GM12878 (cell line): Measurements from ENCODE around the gene MRPS18B. TPM values are rescaled to one million over a fixed set of nuclear protein-coding genes. Genes with fewer than 3 reads are reported as not detected.
A peak's percentile ranks its signal among the peaks of the same experiment; 100 is the strongest.

ENCODE experiments used
- BCL11A ChIP-seq: IDR thresholded peaks from 2 replicates; pipeline ENCODE4 v1.6.1; 2011; ENCODE audit warnings: low read depth, low read length
- BRCA1 ChIP-seq: IDR thresholded peaks from 2 replicates; pipeline ENCODE4 v1.6.1; 2011; ENCODE audit warnings: low read depth, low read length, improper control_type of control experiment
- FOS ChIP-seq: IDR thresholded peaks from 3 replicates; pipeline ENCODE4 v1.6.1; 2011; ENCODE audit warnings: borderline replicate concordance; ENCODE audit not compliant: insufficient read length; ENCODE audit errors: extremely low read depth
- FOXM1 ChIP-seq: IDR thresholded peaks from 2 replicates; pipeline ENCODE4 v1.6.1; 2012; ENCODE audit warnings: low read depth, mild to moderate bottlenecking, inconsistent platforms, low read length, moderate library complexity
- GABPA ChIP-seq: IDR thresholded peaks from 2 replicates; pipeline ENCODE4 v1.6.1; 2014; ENCODE audit warnings: antibody characterized with exemption, low read depth, mild to moderate bottlenecking, inconsistent platforms
- MYC ChIP-seq: IDR thresholded peaks from 2 replicates; pipeline ENCODE4 v1.6.1; 2011; ENCODE audit warnings: mild to moderate bottlenecking, low read length, moderate library complexity, inconsistent platforms; ENCODE audit not compliant: insufficient read depth, insufficient replicate concordance, insufficient read length, severe bottlenecking
- NBN ChIP-seq: fragments of 450-650 bp; IDR thresholded peaks from 2 replicates; pipeline ENCODE4 v1.6.1; 2016
- NFXL1 ChIP-seq: fragments of 450-650 bp; IDR thresholded peaks from 2 replicates; pipeline ENCODE4 v1.6.1; 2017; ENCODE audit warnings: antibody characterized with exemption, mild to moderate bottlenecking, borderline replicate concordance
- NR2F1 ChIP-seq: fragments of 450-650 bp; conservative IDR thresholded peaks from 2 replicates; pipeline ENCODE4 v1.6.1; 2017; ENCODE audit warnings: mild to moderate bottlenecking
- POLR2A ChIP-seq: IDR thresholded peaks from 2 replicates; pipeline ENCODE4 v1.6.1; 2011; ENCODE audit warnings: low read depth, mild to moderate bottlenecking, low read length
- POLR2AphosphoS5 ChIP-seq: IDR thresholded peaks from 2 replicates; pipeline ENCODE4 v1.6.1; 2011; ENCODE audit warnings: mild to moderate bottlenecking, low read length, inconsistent platforms
- POU2F2 ChIP-seq: IDR thresholded peaks from 3 replicates; pipeline ENCODE4 v1.6.1; 2011; ENCODE audit warnings: low read depth, mild to moderate bottlenecking, low read length, borderline replicate concordance
- RAD51 ChIP-seq: fragments of 450-650 bp; IDR thresholded peaks from 2 replicates; pipeline ENCODE4 v1.6.1; 2016; ENCODE audit warnings: moderate library complexity, mild to moderate bottlenecking, inconsistent platforms
- TAF1 ChIP-seq: IDR thresholded peaks from 2 replicates; pipeline ENCODE4 v1.6.1; 2011; ENCODE audit warnings: mild to moderate bottlenecking, low read depth, low read length, borderline replicate concordance
- TCF3 ChIP-seq: IDR thresholded peaks from 2 replicates; pipeline ENCODE4 v1.6.1; 2012; ENCODE audit warnings: low read depth, mild to moderate bottlenecking, low read length, borderline replicate concordance; ENCODE audit not compliant: insufficient read depth
- ZNF207 ChIP-seq: fragments of 450-650 bp; IDR thresholded peaks from 2 replicates; pipeline ENCODE4 v1.6.1; 2014; ENCODE audit warnings: antibody characterized with exemption, mild to moderate bottlenecking, borderline replicate concordance
- ZNF24 ChIP-seq: fragments of 450-650 bp; IDR thresholded peaks from 2 replicates; pipeline ENCODE4 v1.6.1; 2017; ENCODE audit warnings: antibody characterized with exemption, mild to moderate bottlenecking
- ZNF687 ChIP-seq: fragments of 450-650 bp; IDR thresholded peaks from 2 replicates; pipeline ENCODE4 v1.6.1; 2017; ENCODE audit warnings: mild to moderate bottlenecking, moderate library complexity
- ZZZ3 ChIP-seq: IDR thresholded peaks from 2 replicates; pipeline ENCODE4 v1.6.1; 2011; ENCODE audit warnings: low read depth; ENCODE audit not compliant: control insufficient read depth, insufficient read length
- polyA plus RNA-seq, 11 experiments: library from polyadenylated mRNA; depleted of rRNA in 4 of 11; unstranded in 6 of 11; stranded (reverse) in 5 of 11; fragments of >200 nt; fragmentation: Nextera tagmentation in 4 of 11; fragmentation: Illumina TruSeq in 1 of 11; extraction: Ambion mirVana in 4 of 11; extraction: Trizol in 1 of 11; gene quantifications; 1 replicate in 1 of 11; 2 replicates in 10 of 11; pipeline versions ENCODE4 v1.2.1 to v1.2.3, GENCODE V29; 2011 to 2016; ENCODE audit warnings: inconsistent platforms in 2 of 11, missing spikeins in 2 of 11, low read depth in 1 of 11
- total RNA-seq, 4 experiments: library from RNA; depleted of rRNA in 3 of 4; stranded (reverse); fragments of >200 nt in 3 of 4; fragmentation: Illumina TruSeq in 1 of 4; extraction: Trizol in 1 of 4; gene quantifications; 2 replicates each; pipeline versions ENCODE4 v1.2.1 to v1.2.3, GENCODE V29; 2013 to 2021
- TF ChIP-seq, protein P1 (sequence below): fragments of 450-650 bp; formaldehyde crosslinking; IDR thresholded peaks from 2 replicates; pipeline ENCODE4 v1.4.0; 2020; ENCODE audit warnings: mild to moderate bottlenecking, moderate library complexity
- TF ChIP-seq, protein P2 (sequence below): fragments of 450-650 bp; IDR thresholded peaks from 2 replicates; pipeline ENCODE4 v1.6.1; 2016; ENCODE audit warnings: mild to moderate bottlenecking

The MRPS18B gene
- total and polyA plus RNA-seq, 10 of the 15 experiments (the other 5 are each of a cell fraction or from before 2014, with no cell fraction given), result 80.9 to 259 (median 140) TPM

DNA sequence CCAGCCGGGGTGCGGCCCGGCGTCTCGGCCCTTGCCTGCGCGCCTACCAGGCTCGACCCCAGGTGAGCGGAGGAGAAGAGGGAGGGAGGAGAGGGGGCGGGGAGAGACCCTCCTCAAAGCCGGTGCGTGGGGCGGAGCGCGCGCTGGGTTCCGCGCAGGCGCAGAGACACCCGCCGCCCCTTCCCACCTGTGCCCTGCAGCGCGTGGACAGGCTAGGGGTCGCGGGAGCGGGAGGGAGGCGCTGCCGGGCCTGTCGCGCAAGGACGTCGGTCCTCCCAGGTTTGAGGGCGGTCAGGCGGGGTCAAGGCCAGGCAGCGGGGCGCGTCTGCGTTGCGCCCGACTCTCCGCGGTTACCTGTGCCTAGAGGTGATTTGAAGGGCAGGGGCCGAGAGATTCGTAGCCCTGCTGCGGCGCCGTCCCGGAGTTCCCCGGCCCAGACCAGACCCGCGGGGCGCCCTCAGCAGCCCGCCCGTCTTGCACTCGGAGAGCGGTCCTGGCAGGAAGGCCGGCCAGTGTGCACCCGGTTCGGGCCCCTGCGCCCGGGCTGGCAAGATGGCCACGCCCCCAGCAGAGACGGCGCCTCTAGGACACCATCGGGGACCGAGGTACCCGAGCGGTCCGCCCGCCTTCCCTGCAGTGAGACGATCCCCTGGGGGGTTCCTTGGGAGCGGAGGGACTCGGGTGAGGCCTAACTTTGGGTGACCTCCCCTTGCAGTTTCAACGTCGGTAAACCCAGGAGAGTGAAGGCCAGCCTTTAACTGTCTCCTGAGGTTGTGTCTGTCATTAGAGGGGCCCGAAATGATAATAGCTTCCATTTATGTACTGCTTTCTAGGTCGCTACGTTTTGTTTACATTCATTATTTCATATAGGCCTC is 29.8 kb downstream of the MRPS18B start (continued):
- TF ChIP-seq, protein P1, sequence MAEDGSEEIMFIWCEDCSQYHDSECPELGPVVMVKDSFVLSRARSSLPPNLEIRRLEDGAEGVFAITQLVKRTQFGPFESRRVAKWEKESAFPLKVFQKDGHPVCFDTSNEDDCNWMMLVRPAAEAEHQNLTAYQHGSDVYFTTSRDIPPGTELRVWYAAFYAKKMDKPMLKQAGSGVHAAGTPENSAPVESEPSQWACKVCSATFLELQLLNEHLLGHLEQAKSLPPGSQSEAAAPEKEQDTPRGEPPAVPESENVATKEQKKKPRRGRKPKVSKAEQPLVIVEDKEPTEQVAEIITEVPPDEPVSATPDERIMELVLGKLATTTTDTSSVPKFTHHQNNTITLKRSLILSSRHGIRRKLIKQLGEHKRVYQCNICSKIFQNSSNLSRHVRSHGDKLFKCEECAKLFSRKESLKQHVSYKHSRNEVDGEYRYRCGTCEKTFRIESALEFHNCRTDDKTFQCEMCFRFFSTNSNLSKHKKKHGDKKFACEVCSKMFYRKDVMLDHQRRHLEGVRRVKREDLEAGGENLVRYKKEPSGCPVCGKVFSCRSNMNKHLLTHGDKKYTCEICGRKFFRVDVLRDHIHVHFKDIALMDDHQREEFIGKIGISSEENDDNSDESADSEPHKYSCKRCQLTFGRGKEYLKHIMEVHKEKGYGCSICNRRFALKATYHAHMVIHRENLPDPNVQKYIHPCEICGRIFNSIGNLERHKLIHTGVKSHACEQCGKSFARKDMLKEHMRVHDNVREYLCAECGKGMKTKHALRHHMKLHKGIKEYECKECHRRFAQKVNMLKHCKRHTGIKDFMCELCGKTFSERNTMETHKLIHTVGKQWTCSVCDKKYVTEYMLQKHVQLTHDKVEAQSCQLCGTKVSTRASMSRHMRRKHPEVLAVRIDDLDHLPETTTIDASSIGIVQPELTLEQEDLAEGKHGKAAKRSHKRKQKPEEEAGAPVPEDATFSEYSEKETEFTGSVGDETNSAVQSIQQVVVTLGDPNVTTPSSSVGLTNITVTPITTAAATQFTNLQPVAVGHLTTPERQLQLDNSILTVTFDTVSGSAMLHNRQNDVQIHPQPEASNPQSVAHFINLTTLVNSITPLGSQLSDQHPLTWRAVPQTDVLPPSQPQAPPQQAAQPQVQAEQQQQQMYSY (CRISPR knock-in tag), result no peak
- TF ChIP-seq ZZZ3 (no peak), NFXL1 (no peak), FOS (no peak), POU2F2 (peak; percentile 32; the same call in 1 of the 3 replicates), MYC (peak; percentile 68), ZNF207 (peak; percentile 74; the same call in 1 of the 2 replicates), FOXM1 (no peak), ZNF687 (no peak), NBN (no peak), POLR2A (peak; percentile 84), TAF1 (no peak), RAD51 (no peak), NR2F1 (peak; percentile 92), GABPA (no peak), TCF3 (0 out of 2 replicates have a peak, but pooled peaks have one; percentile 7), ZNF24 (no peak), POLR2AphosphoS5 (peak; percentile 77), BCL11A (no peak), BRCA1 (no peak)
- TF ChIP-seq, protein P2, sequence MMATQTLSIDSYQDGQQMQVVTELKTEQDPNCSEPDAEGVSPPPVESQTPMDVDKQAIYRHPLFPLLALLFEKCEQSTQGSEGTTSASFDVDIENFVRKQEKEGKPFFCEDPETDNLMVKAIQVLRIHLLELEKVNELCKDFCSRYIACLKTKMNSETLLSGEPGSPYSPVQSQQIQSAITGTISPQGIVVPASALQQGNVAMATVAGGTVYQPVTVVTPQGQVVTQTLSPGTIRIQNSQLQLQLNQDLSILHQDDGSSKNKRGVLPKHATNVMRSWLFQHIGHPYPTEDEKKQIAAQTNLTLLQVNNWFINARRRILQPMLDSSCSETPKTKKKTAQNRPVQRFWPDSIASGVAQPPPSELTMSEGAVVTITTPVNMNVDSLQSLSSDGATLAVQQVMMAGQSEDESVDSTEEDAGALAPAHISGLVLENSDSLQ, result 0 out of 2 replicates have a peak, but pooled peaks have one; percentile 14
